Panc1 (cell line): Measurements from ENCODE around the gene PRMT5. TPM values are rescaled to one million over a fixed set of nuclear protein-coding genes. Genes with fewer than 3 reads are reported as not detected.

ENCODE experiments used
- ATAC-seq: fragments of 200-7000 bp; cut with Tn5 transposase; 2 replicates; pipeline ENCODE4 v1.9.1; 2020; ENCODE audit warnings: mild to moderate bottlenecking, moderate library complexity
- BruUV-seq: library from RNA; stranded (reverse); fragments of 400-500 nt; replicated peaks from 2 replicates; lab custom pipeline; 2021; lab: Mats Ljungman, UMichigan
- CTCF ChIA-PET: fragments of 300-600 bp; sonication (Branson Sonifier 250); formaldehyde crosslinking; loops from one replicate; lab custom pipeline; 2022; ENCODE audit warnings: antibody characterized with exemption; lab: Charles Lee
- POLR2A ChIA-PET: fragments of 300-600 bp; sonication (Branson Sonifier 250); formaldehyde crosslinking; loops from one replicate; lab custom pipeline; 2022; ENCODE audit warnings: antibody characterized with exemption; lab: Charles Lee
- DNase-seq: peaks from one replicate; pipeline ENCODE4 v3.0.0-alpha.2; 2010; ENCODE audit warnings: low read depth, low spot score
- H3K27ac ChIP-seq: 2 replicates; pipeline ENCODE4 v1.5.1; 2011; ENCODE audit warnings: mild to moderate bottlenecking, low read length, inconsistent platforms
- H3K27me3 ChIP-seq: fragments of 200-500 bp; sonication (Bioruptor generic); 2 replicates; pipeline ENCODE4 v1.6.0; 2014; ENCODE audit warnings: low read length, inconsistent platforms; ENCODE audit not compliant: control insufficient read depth, insufficient read depth
- H3K36me3 ChIP-seq: fragments of 200-500 bp; sonication (Bioruptor generic); 2 replicates; pipeline ENCODE4 v1.5.1; 2014; ENCODE audit warnings: inconsistent platforms, mild to moderate bottlenecking, low read length, moderate library complexity; ENCODE audit not compliant: control insufficient read depth, insufficient read depth
- H3K4me1 ChIP-seq: 2 replicates; pipeline ENCODE4 v1.5.1; 2011; ENCODE audit warnings: inconsistent platforms, mild to moderate bottlenecking, low read length, moderate library complexity; ENCODE audit not compliant: control insufficient read depth, insufficient read depth
- H3K4me3 ChIP-seq, 2 experiments: 2 replicates each; pipeline ENCODE4 v1.5.1; 2011 to 2012; ENCODE audit warnings: low read depth in 2 of 2, low read length in 2 of 2, mild to moderate bottlenecking in 2 of 2, inconsistent platforms in 1 of 2, moderate library complexity in 1 of 2
- H3K9me3 ChIP-seq: fragments of 200-500 bp; sonication (Bioruptor generic); 2 replicates; pipeline ENCODE4 v1.5.1; 2014; ENCODE audit warnings: low read depth, mild to moderate bottlenecking, inconsistent platforms, low read length, moderate library complexity; ENCODE audit not compliant: control insufficient read depth, insufficient read depth
- POLR2AphosphoS5 ChIP-seq: IDR thresholded peaks from 2 replicates; pipeline ENCODE4 v1.6.1; 2012; ENCODE audit warnings: mild to moderate bottlenecking, low read depth, low read length, moderate library complexity
- SIN3A ChIP-seq: IDR thresholded peaks from 2 replicates; pipeline ENCODE4 v1.6.1; 2012; ENCODE audit warnings: low read depth, mild to moderate bottlenecking, low read length, moderate library complexity, borderline replicate concordance; ENCODE audit not compliant: insufficient read depth
- TCF7L2 ChIP-seq: IDR thresholded peaks from 2 replicates; pipeline ENCODE4 v1.6.1; 2011; ENCODE audit warnings: mild to moderate bottlenecking, low read depth, low read length, inconsistent platforms
- in situ Hi-C: cut with HindIII; loops from 2 replicates; pipeline ENCODE4 v1.10.0; 2016; ENCODE audit warnings: low sequenced_read_pairs, low pct_unique_long_range_greater_than_20kb
- intact Hi-C: fragments of 100-400 bp; cut with micrococcal nuclease; formaldehyde crosslinking; loops from one replicate; pipeline ENCODE4 v1.10.0; 2022; ENCODE audit not compliant: unreplicated experiment
- total RNA-seq: library from RNA; stranded (reverse); gene quantifications from one replicate; pipeline ENCODE4 v1.2.1, GENCODE V29; 2021; ENCODE audit not compliant: unreplicated experiment
- TF ChIP-seq, protein P1 (sequence below): fragments of 450-650 bp; IDR thresholded peaks from 2 replicates; pipeline ENCODE4 v1.5.1; 2017; ENCODE audit warnings: mild to moderate bottlenecking
- TF ChIP-seq, protein P2 (sequence below), 2 experiments: IDR thresholded peaks; 2 replicates each; pipeline ENCODE4 v1.6.1; 2011 to 2012; ENCODE audit warnings: low read depth in 2 of 2, control low read depth in 1 of 2, low read length in 1 of 2, mild to moderate bottlenecking in 1 of 2, moderate library complexity in 1 of 2; ENCODE audit not compliant: insufficient read depth in 1 of 2

Gene PRMT5
- total RNA-seq, 1 experiment from 2014 or later: 108 TPM

DNA sequence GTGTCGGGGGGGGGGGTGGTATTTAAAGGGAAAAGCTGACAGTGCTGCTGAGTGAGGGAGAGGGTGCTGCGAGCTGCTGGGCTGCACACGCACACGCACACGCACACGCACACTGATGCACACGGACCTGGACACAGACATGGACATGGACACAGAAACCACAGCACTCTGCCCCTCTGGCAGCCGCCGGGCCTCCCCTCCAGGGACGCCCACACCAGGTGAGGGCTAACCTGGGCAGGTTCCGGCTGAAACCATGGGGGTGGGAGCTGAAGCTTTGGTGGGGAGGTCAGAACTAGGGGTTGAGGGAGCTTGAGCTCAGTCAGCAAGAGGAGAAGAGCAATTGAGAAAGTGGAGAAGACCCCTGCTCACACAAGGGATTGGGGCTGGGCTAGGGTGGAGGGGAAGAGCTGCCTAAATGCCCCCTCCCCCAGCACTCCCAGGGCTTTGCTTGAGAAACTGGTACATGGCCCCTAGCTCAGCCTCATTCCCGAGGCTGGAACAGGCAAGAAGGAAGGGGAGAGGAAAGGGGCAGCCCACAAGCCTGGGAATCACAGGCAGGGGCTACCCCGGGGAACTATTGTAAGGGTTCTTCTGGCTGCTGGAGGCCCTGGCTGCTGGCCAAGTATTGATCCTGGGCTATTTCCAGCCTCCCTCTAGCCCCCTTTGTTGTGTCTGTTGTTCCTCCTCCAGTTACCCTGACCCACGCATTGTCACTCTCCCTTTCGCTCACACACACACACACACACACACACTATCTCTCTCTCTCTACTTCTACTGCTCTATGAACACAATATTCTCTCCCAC is 45.8 kb downstream of the PRMT5 start, which contains the start of gene REM2:
Gene REM2 (plus strand): TSS at position 50 of the 804 bp plus-strand sequence. CDS start 66 bp downstream, at position 116.
- TF ChIP-seq, protein P1, sequence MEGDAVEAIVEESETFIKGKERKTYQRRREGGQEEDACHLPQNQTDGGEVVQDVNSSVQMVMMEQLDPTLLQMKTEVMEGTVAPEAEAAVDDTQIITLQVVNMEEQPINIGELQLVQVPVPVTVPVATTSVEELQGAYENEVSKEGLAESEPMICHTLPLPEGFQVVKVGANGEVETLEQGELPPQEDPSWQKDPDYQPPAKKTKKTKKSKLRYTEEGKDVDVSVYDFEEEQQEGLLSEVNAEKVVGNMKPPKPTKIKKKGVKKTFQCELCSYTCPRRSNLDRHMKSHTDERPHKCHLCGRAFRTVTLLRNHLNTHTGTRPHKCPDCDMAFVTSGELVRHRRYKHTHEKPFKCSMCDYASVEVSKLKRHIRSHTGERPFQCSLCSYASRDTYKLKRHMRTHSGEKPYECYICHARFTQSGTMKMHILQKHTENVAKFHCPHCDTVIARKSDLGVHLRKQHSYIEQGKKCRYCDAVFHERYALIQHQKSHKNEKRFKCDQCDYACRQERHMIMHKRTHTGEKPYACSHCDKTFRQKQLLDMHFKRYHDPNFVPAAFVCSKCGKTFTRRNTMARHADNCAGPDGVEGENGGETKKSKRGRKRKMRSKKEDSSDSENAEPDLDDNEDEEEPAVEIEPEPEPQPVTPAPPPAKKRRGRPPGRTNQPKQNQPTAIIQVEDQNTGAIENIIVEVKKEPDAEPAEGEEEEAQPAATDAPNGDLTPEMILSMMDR: no peak
- no peak for TF ChIP-seq TCF7L2
- TF ChIP-seq SIN3A: no peak
- TF ChIP-seq POLR2AphosphoS5: no peak
- TF ChIP-seq, protein P2, sequence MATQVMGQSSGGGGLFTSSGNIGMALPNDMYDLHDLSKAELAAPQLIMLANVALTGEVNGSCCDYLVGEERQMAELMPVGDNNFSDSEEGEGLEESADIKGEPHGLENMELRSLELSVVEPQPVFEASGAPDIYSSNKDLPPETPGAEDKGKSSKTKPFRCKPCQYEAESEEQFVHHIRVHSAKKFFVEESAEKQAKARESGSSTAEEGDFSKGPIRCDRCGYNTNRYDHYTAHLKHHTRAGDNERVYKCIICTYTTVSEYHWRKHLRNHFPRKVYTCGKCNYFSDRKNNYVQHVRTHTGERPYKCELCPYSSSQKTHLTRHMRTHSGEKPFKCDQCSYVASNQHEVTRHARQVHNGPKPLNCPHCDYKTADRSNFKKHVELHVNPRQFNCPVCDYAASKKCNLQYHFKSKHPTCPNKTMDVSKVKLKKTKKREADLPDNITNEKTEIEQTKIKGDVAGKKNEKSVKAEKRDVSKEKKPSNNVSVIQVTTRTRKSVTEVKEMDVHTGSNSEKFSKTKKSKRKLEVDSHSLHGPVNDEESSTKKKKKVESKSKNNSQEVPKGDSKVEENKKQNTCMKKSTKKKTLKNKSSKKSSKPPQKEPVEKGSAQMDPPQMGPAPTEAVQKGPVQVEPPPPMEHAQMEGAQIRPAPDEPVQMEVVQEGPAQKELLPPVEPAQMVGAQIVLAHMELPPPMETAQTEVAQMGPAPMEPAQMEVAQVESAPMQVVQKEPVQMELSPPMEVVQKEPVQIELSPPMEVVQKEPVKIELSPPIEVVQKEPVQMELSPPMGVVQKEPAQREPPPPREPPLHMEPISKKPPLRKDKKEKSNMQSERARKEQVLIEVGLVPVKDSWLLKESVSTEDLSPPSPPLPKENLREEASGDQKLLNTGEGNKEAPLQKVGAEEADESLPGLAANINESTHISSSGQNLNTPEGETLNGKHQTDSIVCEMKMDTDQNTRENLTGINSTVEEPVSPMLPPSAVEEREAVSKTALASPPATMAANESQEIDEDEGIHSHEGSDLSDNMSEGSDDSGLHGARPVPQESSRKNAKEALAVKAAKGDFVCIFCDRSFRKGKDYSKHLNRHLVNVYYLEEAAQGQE (IDR thresholded peaks at IDR 0.05; ENCODE audit: insufficient read depth in 1 of 2, low read depth in 2 of 2, low read length in 1 of 2): no peak
- Histone ChIP-seq H3K36me3 (no peaks in the 10 kb centered on the region; the same call in 1 of the 2 replicates), H3K27ac (no peak within 1 kb of the TSS), H3K9me3 (no peaks in the 10 kb centered on the region), H3K27me3 (no peaks in the 10 kb centered on the region), H3K4me1 (peaks cover 5% of the 10 kb centered on the region; the same call in 1 of the 2 replicates), H3K4me3 (no peak within 1 kb of the TSS)
- ATAC-seq (no peak), DNase-seq (no peak)
- in situ Hi-C loops: no loop called here
- no TSS peak for BruUV-seq
- CTCF ChIA-PET: interaction anchor here (0.7 kb wide), 3 partner anchors 103 to 230 kb away, joined by 3 to 9 read pairs (median 3); no protein-coding TSS in a partner anchor
- POLR2A ChIA-PET: interaction anchor here (0.6 to 0.8 kb wide), 2 partner anchors 294 to 1558 kb away, joined by 4 to 5 read pairs; partner anchors contain the start of gene DAD1
- intact Hi-C loops: no loop called here

DNA sequence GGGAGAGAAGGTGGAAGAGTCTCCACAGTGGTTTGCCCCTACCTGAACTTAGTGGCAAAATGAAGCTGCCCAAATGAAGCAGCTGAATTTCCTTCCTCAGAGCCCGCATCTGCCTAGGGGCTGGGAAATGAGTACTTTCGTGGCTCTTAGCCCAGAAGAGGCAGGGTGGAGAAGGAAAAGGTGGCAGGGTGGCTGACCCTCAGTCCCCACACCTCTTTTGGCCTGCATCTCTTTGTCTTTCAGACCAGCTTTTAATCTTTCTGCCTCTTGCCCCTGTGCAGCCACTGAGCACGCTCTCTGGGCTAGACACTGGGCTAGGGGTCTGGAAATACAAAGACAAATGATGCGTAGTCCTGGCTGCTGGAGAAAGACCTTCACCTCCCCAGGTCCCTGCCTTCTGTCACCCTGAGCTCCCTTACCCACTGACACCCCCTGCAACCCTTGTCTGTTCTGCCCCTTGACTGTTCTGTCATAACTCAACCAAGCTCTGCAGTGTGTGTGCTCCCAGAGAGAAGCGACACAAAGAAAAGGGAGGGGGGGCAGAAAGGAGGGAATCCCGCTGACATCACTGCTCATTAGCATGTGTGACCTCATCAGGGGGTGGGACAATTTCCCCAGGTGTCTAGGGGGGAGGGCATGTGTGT is 46.5 kb downstream of the PRMT5 start:
- H3K36me3 ChIP-seq: no peaks in the 10 kb centered on the region; the same call in 1 of the 2 replicates
- no peak for DNase-seq
- H3K4me1 ChIP-seq: peaks cover 4% of the 10 kb centered on the region; the same call in 1 of the 2 replicates
- no peak for ATAC-seq
- POLR2A ChIA-PET: interaction anchor here (0.6 to 0.8 kb wide), 3 partner anchors 29 to 1557 kb away, joined by 4 to 6 read pairs (median 5); partner anchors contain the start of gene DAD1
- CTCF ChIA-PET: interaction anchor here (0.7 kb wide), 1 partner anchor 229 kb away, joined by 9 read pairs; no protein-coding TSS in a partner anchor
- H3K27ac ChIP-seq: no peak overlapping the region
- TF ChIP-seq SIN3A (no peak), POLR2AphosphoS5 (no peak)
- in situ Hi-C loops: no loop called here
- H3K4me3 ChIP-seq: no peak overlapping the region
- no TSS peak for BruUV-seq
- intact Hi-C loops: no loop called here
- no peaks in the 10 kb centered on the region for H3K9me3 ChIP-seq
- H3K27me3 ChIP-seq: no peaks in the 10 kb centered on the region
